Hepatocyte (in vitro differentiated cells): Measurements from ENCODE around the gene ECSIT. TPM values are rescaled to one million over a fixed set of nuclear protein-coding genes. Genes with fewer than 3 reads are reported as not detected.
A peak's percentile ranks its signal among the peaks of the same experiment; 100 is the strongest.

Source experiments
- DNase-seq: peaks from one replicate; pipeline ENCODE4 v3.0.0-alpha.2; 2016; ENCODE audit warnings: low spot score
- H2AFZ ChIP-seq: fragments of 200-600 bp; sonication (generic); 2 replicates; pipeline ENCODE4 v1.6.0; 2016; ENCODE audit warnings: antibody characterized with exemption, mild to moderate bottlenecking
- H3K27ac ChIP-seq: fragments of 200-600 bp; sonication (generic); 2 replicates; pipeline ENCODE4 v1.5.1; 2016; ENCODE audit warnings: mild to moderate bottlenecking
- H3K27me3 ChIP-seq: fragments of 200-600 bp; sonication (generic); 2 replicates; pipeline ENCODE4 v1.6.1; 2016
- H3K36me3 ChIP-seq: fragments of 200-600 bp; sonication (generic); replicated peaks from 2 replicates; pipeline ENCODE4 v1.5.1; 2016; ENCODE audit warnings: low read depth; ENCODE audit not compliant: insufficient read depth
- H3K4me1 ChIP-seq: fragments of 200-600 bp; sonication (generic); 2 replicates; pipeline ENCODE4 v1.5.1; 2016; ENCODE audit warnings: mild to moderate bottlenecking, moderate library complexity; ENCODE audit not compliant: insufficient read depth
- H3K4me2 ChIP-seq: fragments of 200-600 bp; sonication (generic); 2 replicates; pipeline ENCODE4 v1.6.0; 2016
- H3K4me3 ChIP-seq: fragments of 200-600 bp; sonication (generic); 2 replicates; pipeline ENCODE4 v1.5.1; 2016; ENCODE audit warnings: mild to moderate bottlenecking
- H3K79me2 ChIP-seq: fragments of 200-600 bp; sonication (generic); 2 replicates; pipeline ENCODE4 v1.6.0; 2017; ENCODE audit warnings: mild to moderate bottlenecking
- H3K9me2 ChIP-seq: fragments of 200-600 bp; sonication (generic); replicated peaks from 2 replicates; pipeline ENCODE4 v1.6.0; 2017; ENCODE audit warnings: mild to moderate bottlenecking; ENCODE audit not compliant: insufficient read depth
- H3K9me3 ChIP-seq: fragments of 200-600 bp; sonication (generic); 2 replicates; pipeline ENCODE4 v1.5.1; 2016; ENCODE audit warnings: low read depth, mild to moderate bottlenecking
- H4K20me1 ChIP-seq: fragments of 200-600 bp; sonication (generic); 2 replicates; pipeline ENCODE4 v1.6.0; 2016; ENCODE audit warnings: mild to moderate bottlenecking; ENCODE audit not compliant: insufficient read depth, poor library complexity, severe bottlenecking
- EZH2 ChIP-seq: fragments of 200-600 bp; sonication (generic); IDR thresholded peaks from 2 replicates; pipeline ENCODE4 v1.6.1; 2016; ENCODE audit warnings: antibody characterized with exemption, mild to moderate bottlenecking, borderline replicate concordance
- EZH2phosphoT487 ChIP-seq: fragments of 200-600 bp; sonication (generic); IDR thresholded peaks from one replicate; pipeline ENCODE4 v1.6.1; 2018; ENCODE audit warnings: antibody characterized with exemption, mild to moderate bottlenecking, low read depth, moderate library complexity; ENCODE audit not compliant: unreplicated experiment, severe bottlenecking
- WGBS: methylation state at CpG from one replicate; pipeline ENCODE4 v1.1.6; 2016; ENCODE audit warnings: low lambda C conversion rate; ENCODE audit errors: missing lambda C conversion rate; 5-methylcytosine and 5-hydroxymethylcytosine counted together
- polyA plus RNA-seq: library from polyadenylated mRNA; unstranded; fragments of >200 nt; fragmentation: Nextera tagmentation; extraction: Ambion mirVana; gene quantifications from 2 replicates; pipeline ENCODE4 v1.2.1, GENCODE V29; 2016
- total RNA-seq: library from RNA; depleted of rRNA; stranded (reverse); fragments of >200 nt; gene quantifications from 2 replicates; pipeline ENCODE4 v1.2.3, GENCODE V29; 2014
- TF ChIP-seq, protein P1 (sequence below): fragments of 200-600 bp; sonication (generic); IDR thresholded peaks from 2 replicates; pipeline ENCODE4 v1.5.1; 2016; ENCODE audit warnings: antibody characterized with exemption, mild to moderate bottlenecking; ENCODE audit not compliant: poor library complexity

ECSIT gene
- total and polyA plus RNA-seq, 2 experiments from 2014 or later, result 23.2 to 32.5 TPM

DNA sequence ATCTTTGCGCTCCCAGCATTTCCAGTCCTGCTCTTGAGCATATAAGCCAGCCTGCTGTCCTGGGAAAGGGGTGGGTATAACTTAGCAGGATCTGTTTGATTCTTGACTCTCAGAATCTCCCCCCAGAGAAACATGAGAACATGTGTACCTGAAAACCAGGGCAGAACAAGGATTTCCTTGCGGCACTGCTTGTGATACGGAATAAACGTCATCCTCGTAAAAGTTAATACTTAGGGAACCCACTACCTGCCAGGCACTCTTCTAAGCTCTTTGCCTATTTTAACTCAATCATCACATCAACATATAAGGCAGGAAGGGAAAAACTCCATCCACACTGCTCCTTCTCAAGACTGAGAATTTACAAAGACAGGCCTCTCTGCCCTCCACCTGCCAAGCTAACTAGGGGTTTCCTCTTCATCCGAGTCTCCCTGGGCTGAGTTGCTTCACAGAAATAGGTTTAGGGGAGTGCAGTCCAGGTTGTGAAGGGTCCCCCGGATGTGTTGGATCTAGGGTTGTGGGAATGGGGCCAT lies 24.4 kb downstream of the ECSIT start:
- no peak for DNase-seq
- H3K27ac ChIP-seq, result peak overlapping the region; percentile 94
- H3K27me3 ChIP-seq, result no peaks in the 10 kb centered on the region
- peaks cover 10% of the 10 kb centered on the region for H3K79me2 ChIP-seq
- H4K20me1 ChIP-seq, result no peaks in the 10 kb centered on the region
- H3K36me3 ChIP-seq, result no peaks in the 10 kb centered on the region
- no peaks in the 10 kb centered on the region for H3K9me2 ChIP-seq
- H3K9me3 ChIP-seq, result no peaks in the 10 kb centered on the region
- TF ChIP-seq, protein P1, sequence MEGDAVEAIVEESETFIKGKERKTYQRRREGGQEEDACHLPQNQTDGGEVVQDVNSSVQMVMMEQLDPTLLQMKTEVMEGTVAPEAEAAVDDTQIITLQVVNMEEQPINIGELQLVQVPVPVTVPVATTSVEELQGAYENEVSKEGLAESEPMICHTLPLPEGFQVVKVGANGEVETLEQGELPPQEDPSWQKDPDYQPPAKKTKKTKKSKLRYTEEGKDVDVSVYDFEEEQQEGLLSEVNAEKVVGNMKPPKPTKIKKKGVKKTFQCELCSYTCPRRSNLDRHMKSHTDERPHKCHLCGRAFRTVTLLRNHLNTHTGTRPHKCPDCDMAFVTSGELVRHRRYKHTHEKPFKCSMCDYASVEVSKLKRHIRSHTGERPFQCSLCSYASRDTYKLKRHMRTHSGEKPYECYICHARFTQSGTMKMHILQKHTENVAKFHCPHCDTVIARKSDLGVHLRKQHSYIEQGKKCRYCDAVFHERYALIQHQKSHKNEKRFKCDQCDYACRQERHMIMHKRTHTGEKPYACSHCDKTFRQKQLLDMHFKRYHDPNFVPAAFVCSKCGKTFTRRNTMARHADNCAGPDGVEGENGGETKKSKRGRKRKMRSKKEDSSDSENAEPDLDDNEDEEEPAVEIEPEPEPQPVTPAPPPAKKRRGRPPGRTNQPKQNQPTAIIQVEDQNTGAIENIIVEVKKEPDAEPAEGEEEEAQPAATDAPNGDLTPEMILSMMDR, result no peak
- TF ChIP-seq EZH2phosphoT487, result no peak
- no peak for TF ChIP-seq EZH2
- peak overlapping the region; percentile 53 for H3K4me3 ChIP-seq
- peak overlapping the region; percentile 92 for H3K4me2 ChIP-seq
- H2AFZ ChIP-seq, result peak overlapping the region; percentile 54
- peaks cover 5% of the 10 kb centered on the region for H3K4me1 ChIP-seq
- 54% methylated on average over 7 of the region's 7 CpGs for WGBS

DNA sequence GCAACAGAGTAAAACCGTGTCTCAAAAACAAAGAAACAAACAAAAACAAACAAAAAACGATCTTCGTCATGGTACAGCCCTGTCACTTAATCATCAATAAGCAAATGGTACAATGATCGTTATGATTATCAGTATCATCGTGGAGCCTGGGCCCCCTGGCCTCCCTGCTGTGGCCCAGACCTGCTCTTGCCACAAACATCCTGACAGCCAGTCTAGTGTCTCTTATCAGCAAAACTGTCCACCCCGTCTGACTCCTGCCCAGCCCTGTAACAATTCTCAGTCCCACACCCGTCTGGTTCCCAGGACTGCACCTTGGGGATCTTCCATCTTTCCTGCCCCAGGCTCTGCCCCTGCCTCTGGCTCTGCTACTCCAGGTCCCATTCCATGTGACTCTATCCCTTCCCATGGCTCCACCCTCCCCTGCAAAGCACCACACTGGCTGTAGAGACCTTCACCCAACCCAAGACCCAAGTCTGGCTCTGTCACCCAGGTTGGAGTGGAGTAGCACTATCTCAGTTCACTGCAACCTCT lies 29.0 kb downstream of the ECSIT start:
- no peak overlapping the region for H3K4me2 ChIP-seq
- 75% methylated on average over 7 of the region's 7 CpGs for WGBS
- H2AFZ ChIP-seq, result no peak overlapping the region
- no peaks in the 10 kb centered on the region for H3K9me3 ChIP-seq
- no peak overlapping the region for H3K27ac ChIP-seq
- no peaks in the 10 kb centered on the region for H3K36me3 ChIP-seq
- H3K4me3 ChIP-seq, result no peak overlapping the region
- no peak for DNase-seq
- no peaks in the 10 kb centered on the region for H3K27me3 ChIP-seq
- H3K4me1 ChIP-seq, result no peaks in the 10 kb centered on the region
- H4K20me1 ChIP-seq, result no peaks in the 10 kb centered on the region
- no peaks in the 10 kb centered on the region for H3K9me2 ChIP-seq
- no peak for TF ChIP-seq EZH2
- no peak for TF ChIP-seq EZH2phosphoT487
- TF ChIP-seq, protein P1, result no peak
- peaks cover 10% of the 10 kb centered on the region for H3K79me2 ChIP-seq

DNA sequence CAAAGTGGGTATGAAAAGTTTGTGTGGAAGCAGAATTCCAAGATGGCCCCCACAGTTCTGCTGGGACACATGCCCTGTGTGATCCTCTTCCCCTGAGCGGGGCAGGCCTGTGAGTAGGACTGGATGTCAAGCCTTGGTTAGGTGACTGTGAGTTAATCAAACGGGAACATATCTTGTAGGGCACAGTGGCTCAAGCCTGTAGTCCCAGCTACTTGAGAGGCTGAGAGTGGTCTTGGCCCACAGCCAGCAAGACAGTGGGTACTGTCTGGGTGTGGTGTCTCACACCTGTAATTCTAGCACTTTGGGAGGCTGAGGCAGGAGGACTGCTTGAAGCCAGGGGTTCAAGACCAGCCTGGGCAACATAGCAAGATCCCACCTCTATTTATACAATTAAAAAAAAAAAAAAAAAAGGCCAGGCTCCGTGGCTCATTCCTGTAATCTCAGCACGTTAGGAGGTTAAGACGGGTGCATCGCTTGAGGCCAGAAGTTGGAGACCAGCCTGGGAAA lies 29.7 kb downstream of the ECSIT start:
- Histone ChIP-seq H3K4me1 (no peaks in the 10 kb centered on the region), H3K4me2 (no peak overlapping the region), H3K27me3 (no peaks in the 10 kb centered on the region), H4K20me1 (no peaks in the 10 kb centered on the region), H3K36me3 (no peaks in the 10 kb centered on the region), H2AFZ (no peak overlapping the region), H3K9me3 (no peaks in the 10 kb centered on the region), H3K9me2 (no peaks in the 10 kb centered on the region), H3K4me3 (no peak overlapping the region), H3K27ac (no peak overlapping the region), H3K79me2 (peaks cover 8% of the 10 kb centered on the region)
- no peak for DNase-seq
- WGBS, result 94% methylated on average over 6 of the region's 6 CpGs
- TF ChIP-seq, protein P1, result no peak
- TF ChIP-seq EZH2, result no peak
- no peak for TF ChIP-seq EZH2phosphoT487
